ENCODE results near the gene MICAL1. TPM values are rescaled to one million over a fixed set of nuclear protein-coding genes. Genes with fewer than 3 reads are reported as not detected.

MICAL1 gene
- total RNA-seq, 1 experiment from 2014 or later = 11.7 TPM

DNA sequence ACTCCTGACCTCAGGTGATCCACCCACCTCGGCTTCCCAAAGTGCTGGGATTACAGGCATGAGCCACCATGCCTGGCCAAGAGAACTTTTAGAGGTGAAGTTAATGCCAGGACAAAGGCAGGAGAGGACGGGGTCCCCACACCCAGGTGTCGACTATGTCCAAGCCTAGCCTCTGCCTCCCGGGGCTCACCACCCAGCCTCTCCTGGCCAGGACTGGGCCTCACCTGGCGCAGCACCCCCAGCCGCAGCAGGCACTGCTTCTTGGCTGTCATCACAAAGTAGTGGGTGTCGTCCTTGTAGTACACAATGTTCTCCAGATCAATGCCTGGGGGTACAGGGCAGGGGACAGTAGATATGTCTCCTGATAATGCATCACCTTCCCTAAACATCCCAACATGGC, 4.2 kb downstream of the MICAL1 start:
- intact Hi-C loops (cut with micrococcal nuclease; ENCODE audit: unreplicated experiment) = no loop called here
- Mint-ChIP-seq H3K4me1 (ENCODE audit: low read depth, unreplicated experiment) (no peaks in the 10 kb centered on the region), H3K4me3 (ENCODE audit: unreplicated experiment) (no peak overlapping the region), H3K9me3 (ENCODE audit: unreplicated experiment) (no peaks in the 10 kb centered on the region), H3K27me3 (ENCODE audit: insufficient read depth, unreplicated experiment) (no peaks in the 10 kb centered on the region), H3K36me3 (ENCODE audit: insufficient read depth, unreplicated experiment) (peaks cover 15% of the 10 kb centered on the region), H3K27ac (ENCODE audit: unreplicated experiment) (no peak overlapping the region)
- CTCF ChIA-PET = no interaction called here
- no peak for DNase-seq
- POLR2A ChIA-PET = no interaction called here
- TF ChIP-seq, protein P1, sequence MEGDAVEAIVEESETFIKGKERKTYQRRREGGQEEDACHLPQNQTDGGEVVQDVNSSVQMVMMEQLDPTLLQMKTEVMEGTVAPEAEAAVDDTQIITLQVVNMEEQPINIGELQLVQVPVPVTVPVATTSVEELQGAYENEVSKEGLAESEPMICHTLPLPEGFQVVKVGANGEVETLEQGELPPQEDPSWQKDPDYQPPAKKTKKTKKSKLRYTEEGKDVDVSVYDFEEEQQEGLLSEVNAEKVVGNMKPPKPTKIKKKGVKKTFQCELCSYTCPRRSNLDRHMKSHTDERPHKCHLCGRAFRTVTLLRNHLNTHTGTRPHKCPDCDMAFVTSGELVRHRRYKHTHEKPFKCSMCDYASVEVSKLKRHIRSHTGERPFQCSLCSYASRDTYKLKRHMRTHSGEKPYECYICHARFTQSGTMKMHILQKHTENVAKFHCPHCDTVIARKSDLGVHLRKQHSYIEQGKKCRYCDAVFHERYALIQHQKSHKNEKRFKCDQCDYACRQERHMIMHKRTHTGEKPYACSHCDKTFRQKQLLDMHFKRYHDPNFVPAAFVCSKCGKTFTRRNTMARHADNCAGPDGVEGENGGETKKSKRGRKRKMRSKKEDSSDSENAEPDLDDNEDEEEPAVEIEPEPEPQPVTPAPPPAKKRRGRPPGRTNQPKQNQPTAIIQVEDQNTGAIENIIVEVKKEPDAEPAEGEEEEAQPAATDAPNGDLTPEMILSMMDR (IDR thresholded peaks at IDR 0.05; ENCODE audit: insufficient read depth in 1 of 2, low read depth in 1 of 2, low read length in 1 of 2, severe bottlenecking in 1 of 2, unreplicated experiment in 1 of 2) = no peak
- Histone ChIP-seq H3K4me3 (ENCODE audit: low read depth, low read length) (no peak overlapping the region), H3K9me3 (no peaks in the 10 kb centered on the region), H3K4me1 (peaks cover 6% of the 10 kb centered on the region), H3K27me3 (replicated peaks; ENCODE audit: control insufficient read depth, insufficient read depth, low read length) (no peaks in the 10 kb centered on the region), H3K36me3 (ENCODE audit: control insufficient read depth, insufficient read depth, low read length) (no peaks in the 10 kb centered on the region)
- no TSS peak for BruUV-seq (replicated peaks)

DNA sequence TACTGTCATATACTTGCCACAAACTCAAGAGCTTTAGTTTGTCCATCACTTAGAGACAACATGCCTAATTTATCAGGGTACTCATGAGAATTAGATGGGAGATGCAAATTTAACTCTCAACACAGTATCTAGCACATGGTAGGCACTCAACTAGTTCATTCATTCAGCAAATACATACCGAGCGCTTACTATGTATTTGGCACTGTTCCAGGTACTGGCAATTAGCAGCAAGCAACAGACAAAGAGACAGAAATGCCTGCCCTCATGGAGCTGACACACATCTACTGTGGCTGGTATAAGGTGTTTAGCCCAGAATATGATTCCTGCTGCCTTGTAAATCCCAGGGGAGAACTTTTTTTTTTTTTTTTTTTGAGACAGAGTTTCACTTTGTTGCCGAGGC, 4.8 kb downstream of the MICAL1 start:
- H3K4me1 ChIP-seq = peaks cover 4% of the 10 kb centered on the region; the same call in 1 of the 2 replicates
- no peaks in the 10 kb centered on the region for H3K36me3 ChIP-seq (ENCODE audit: control insufficient read depth, insufficient read depth, low read length)
- TF ChIP-seq, protein P1 (IDR thresholded peaks at IDR 0.05; ENCODE audit: insufficient read depth in 1 of 2, low read depth in 1 of 2, low read length in 1 of 2, severe bottlenecking in 1 of 2, unreplicated experiment in 1 of 2) = no peak
- BruUV-seq (replicated peaks) = no TSS peak
- no peaks in the 10 kb centered on the region for H3K9me3 ChIP-seq
- POLR2A ChIA-PET = no interaction called here
- peaks cover 15% of the 10 kb centered on the region for H3K36me3 Mint-ChIP-seq (ENCODE audit: insufficient read depth, unreplicated experiment)
- H3K9me3 Mint-ChIP-seq (ENCODE audit: unreplicated experiment) = no peaks in the 10 kb centered on the region
- H3K4me3 ChIP-seq (ENCODE audit: low read depth, low read length) = no peak overlapping the region
- no peaks in the 10 kb centered on the region for H3K4me1 Mint-ChIP-seq (ENCODE audit: low read depth, unreplicated experiment)
- no peak overlapping the region for H3K27ac Mint-ChIP-seq (ENCODE audit: unreplicated experiment)
- CTCF ChIA-PET = no interaction called here
- no peak for DNase-seq
- intact Hi-C loops (cut with micrococcal nuclease; ENCODE audit: unreplicated experiment) = no loop called here
- H3K4me3 Mint-ChIP-seq (ENCODE audit: unreplicated experiment) = no peak overlapping the region
- no peaks in the 10 kb centered on the region for H3K27me3 Mint-ChIP-seq (ENCODE audit: insufficient read depth, unreplicated experiment)
- H3K27me3 ChIP-seq (replicated peaks; ENCODE audit: control insufficient read depth, insufficient read depth, low read length) = no peaks in the 10 kb centered on the region

DNA sequence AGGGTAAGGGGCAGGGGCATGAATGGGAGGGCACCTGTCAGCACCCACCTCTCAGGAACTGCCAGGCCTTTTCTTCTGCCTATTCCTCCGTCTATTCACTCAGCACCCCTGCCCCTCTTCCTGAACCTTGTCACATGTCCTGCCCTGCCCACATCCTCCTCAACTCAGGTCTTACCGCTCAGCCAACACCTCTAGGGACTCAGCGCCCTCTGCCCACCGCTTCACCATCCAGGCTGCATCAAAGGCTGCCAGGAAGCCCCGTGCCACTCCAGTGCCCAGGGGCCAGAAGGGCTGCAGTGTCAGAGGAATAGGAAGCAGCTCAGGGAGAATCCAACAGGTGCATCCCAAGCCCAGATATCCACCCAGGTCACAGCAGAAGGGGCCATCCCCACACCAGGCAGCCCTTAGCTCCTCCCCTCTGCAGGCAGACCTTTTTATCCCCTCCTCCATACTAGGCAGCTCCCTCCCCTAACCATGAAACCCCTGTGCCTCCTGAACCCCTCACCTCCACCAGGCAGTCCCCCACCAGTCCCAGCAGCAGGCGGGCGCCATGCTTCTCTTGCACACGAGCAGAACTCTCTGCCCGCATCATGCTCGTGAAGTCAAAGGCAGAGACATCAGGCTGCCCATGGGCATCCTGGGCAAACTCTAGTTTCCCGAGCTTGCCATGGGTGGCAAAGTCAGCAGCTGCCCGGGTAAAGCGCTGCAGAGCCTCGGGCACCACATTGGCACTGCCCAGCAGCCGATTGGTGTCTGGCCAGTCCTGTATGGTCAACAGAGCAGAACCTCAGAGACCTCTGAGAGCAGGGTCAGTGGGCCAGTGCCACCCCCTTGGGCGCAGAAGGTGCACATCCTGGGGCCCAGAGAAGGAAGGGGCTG, 5.5 kb downstream of the MICAL1 start:
- no peak for DNase-seq
- CTCF ChIA-PET = no interaction called here
- H3K27me3 Mint-ChIP-seq (ENCODE audit: insufficient read depth, unreplicated experiment) = no peaks in the 10 kb centered on the region
- H3K36me3 Mint-ChIP-seq (ENCODE audit: insufficient read depth, unreplicated experiment) = peaks cover 15% of the 10 kb centered on the region
- intact Hi-C loops (cut with micrococcal nuclease; ENCODE audit: unreplicated experiment) = loop anchor here (5.0 to 10.0 kb wide), 2 partner anchors 32 to 265 kb away; partner anchors contain the start of gene ZBTB24
- POLR2A ChIA-PET = no interaction called here
- Histone ChIP-seq H3K4me1 (peaks cover 4% of the 10 kb centered on the region; the same call in 1 of the 2 replicates), H3K27me3 (replicated peaks; ENCODE audit: control insufficient read depth, insufficient read depth, low read length) (no peaks in the 10 kb centered on the region), H3K36me3 (ENCODE audit: control insufficient read depth, insufficient read depth, low read length) (no peaks in the 10 kb centered on the region), H3K4me3 (ENCODE audit: low read depth, low read length) (no peak overlapping the region), H3K9me3 (no peaks in the 10 kb centered on the region)
- no peaks in the 10 kb centered on the region for H3K9me3 Mint-ChIP-seq (ENCODE audit: unreplicated experiment)
- no peaks in the 10 kb centered on the region for H3K4me1 Mint-ChIP-seq (ENCODE audit: low read depth, unreplicated experiment)
- peak overlapping the region; percentile 48 for H3K27ac Mint-ChIP-seq (ENCODE audit: unreplicated experiment)
- TF ChIP-seq, protein P1 (IDR thresholded peaks at IDR 0.05; ENCODE audit: insufficient read depth in 1 of 2, low read depth in 1 of 2, low read length in 1 of 2, severe bottlenecking in 1 of 2, unreplicated experiment in 1 of 2) = no peak
- BruUV-seq (replicated peaks) = no TSS peak
- H3K4me3 Mint-ChIP-seq (ENCODE audit: unreplicated experiment) = no peak overlapping the region
